Neuronal stem cell (in vitro differentiated cells): ENCODE data around the gene EDDM13.
"Not testable (repeated sequence)": the region's sequence is repeated elsewhere in the genome, so short reads cannot be mapped to it uniquely, and the experiment has no call there.

Experiments
- DNase-seq: peaks from one replicate; pipeline ENCODE4 v3.0.0-alpha.2; 2013; ENCODE audit warnings: low spot score
- H2AFZ ChIP-seq: one replicate; pipeline ENCODE4 v1.6.1; 2013; ENCODE audit warnings: mild to moderate bottlenecking, low read length, inconsistent platforms
- H2AK5ac ChIP-seq: 2 replicates; pipeline ENCODE4 v1.6.1; 2013; ENCODE audit warnings: low read depth, mild to moderate bottlenecking, inconsistent platforms, low read length, moderate library complexity, mixed read lengths
- H2BK120ac ChIP-seq: 2 replicates; pipeline ENCODE4 v1.6.1; 2013; ENCODE audit warnings: low read depth, mild to moderate bottlenecking, inconsistent platforms, low read length, moderate library complexity, mixed read lengths
- H2BK12ac ChIP-seq: one replicate; pipeline ENCODE4 v1.6.1; 2013; ENCODE audit warnings: low read length, inconsistent platforms
- H2BK15ac ChIP-seq: 2 replicates; pipeline ENCODE4 v1.6.1; 2013; ENCODE audit warnings: mild to moderate bottlenecking, low read length, inconsistent platforms, mixed read lengths
- H2BK5ac ChIP-seq: one replicate; pipeline ENCODE4 v1.6.1; 2013; ENCODE audit warnings: inconsistent platforms, mild to moderate bottlenecking, low read length, moderate library complexity
- H3K14ac ChIP-seq: one replicate; pipeline ENCODE4 v1.6.1; 2013; ENCODE audit warnings: low read length, inconsistent platforms
- H3K18ac ChIP-seq: 2 replicates; pipeline ENCODE4 v1.6.1; 2013; ENCODE audit warnings: low read length, inconsistent platforms
- H3K23ac ChIP-seq: 2 replicates; pipeline ENCODE4 v1.6.1; 2013; ENCODE audit warnings: low read depth, mild to moderate bottlenecking, mixed read lengths, low read length, inconsistent platforms; ENCODE audit not compliant: poor library complexity
- H3K27ac ChIP-seq: replicated peaks from 3 replicates; pipeline ENCODE4 v1.5.1; 2013; ENCODE audit warnings: low read length, inconsistent platforms
- H3K27me3 ChIP-seq, 3 experiments: 2 replicates each; pipeline ENCODE4 v1.6.1; 2013; ENCODE audit warnings: low read length in 3 of 3, mild to moderate bottlenecking in 2 of 3, inconsistent platforms in 1 of 3, low read depth in 1 of 3, mixed read lengths in 1 of 3, moderate library complexity in 1 of 3; ENCODE audit not compliant: control insufficient read depth in 3 of 3, insufficient read depth in 3 of 3
- H3K36me3 ChIP-seq, 2 donors: replicated peaks in 1 of 2; 2 replicates each; pipeline ENCODE4 v1.6.1; 2013; ENCODE audit warnings: low read length in 2 of 2; ENCODE audit not compliant: control insufficient read depth in 2 of 2, insufficient read depth in 2 of 2
- H3K4ac ChIP-seq: 2 replicates; pipeline ENCODE4 v1.6.1; 2013; ENCODE audit warnings: inconsistent platforms, mild to moderate bottlenecking, low read length, moderate library complexity
- H3K4me1 ChIP-seq, 2 donors: 1 replicate in 1 of 2; 2 replicates in 1 of 2; pipeline ENCODE4 v1.6.1; 2013; ENCODE audit warnings: low read length in 2 of 2, low read depth in 1 of 2; ENCODE audit not compliant: control insufficient read depth in 2 of 2, insufficient read depth in 1 of 2
- H3K4me2 ChIP-seq: one replicate; pipeline ENCODE4 v1.6.1; 2013; ENCODE audit warnings: mild to moderate bottlenecking, low read length, inconsistent platforms; ENCODE audit not compliant: insufficient read depth, poor library complexity, severe bottlenecking
- H3K4me3 ChIP-seq, 2 donors: 2 replicates each; pipeline ENCODE4 v1.5.1; 2013; ENCODE audit warnings: low read length in 2 of 2, mild to moderate bottlenecking in 2 of 2, inconsistent platforms in 1 of 2, moderate library complexity in 1 of 2
- H3K79me1 ChIP-seq: one replicate; pipeline ENCODE4 v1.6.1; 2013; ENCODE audit warnings: low read depth, mild to moderate bottlenecking, inconsistent platforms, low read length, moderate library complexity
- H3K9ac ChIP-seq: one replicate; pipeline ENCODE4 v1.6.1; 2013; ENCODE audit warnings: mild to moderate bottlenecking, low read depth, low read length, inconsistent platforms; ENCODE audit not compliant: poor library complexity
- H3K9me3 ChIP-seq, 2 donors: replicated peaks in 1 of 2; 2 replicates each; pipeline versions ENCODE3 to v1.6.1; 2013; ENCODE audit warnings: low read length in 2 of 2, mild to moderate bottlenecking in 2 of 2, inconsistent platforms in 1 of 2, low read depth in 1 of 2, mixed read lengths in 1 of 2, moderate library complexity in 1 of 2; ENCODE audit not compliant: control insufficient read depth in 2 of 2, insufficient read depth in 1 of 2
- H4K8ac ChIP-seq: one replicate; pipeline ENCODE4 v1.6.1; 2013; ENCODE audit warnings: low read depth, mild to moderate bottlenecking, inconsistent platforms, low read length, moderate library complexity
- H4K91ac ChIP-seq: one replicate; pipeline ENCODE4 v1.6.1; 2013; ENCODE audit warnings: low read length, low read depth, mild to moderate bottlenecking, inconsistent platforms; ENCODE audit not compliant: poor library complexity
- WGBS, 2 donors: extraction: QIAGEN DNeasy Blood & Tissue Kit; methylation state at CpG; one replicate each; pipeline ENCODE4 v1.1.7; 2013; ENCODE audit warnings: missing lambda C conversion rate in 2 of 2, mixed read lengths in 1 of 2; ENCODE audit not compliant: insufficient read length in 2 of 2, insufficient replicate concordance in 1 of 2; ENCODE audit errors: extremely low coverage in 2 of 2; 5-methylcytosine and 5-hydroxymethylcytosine counted together

EDDM13 gene

DNA sequence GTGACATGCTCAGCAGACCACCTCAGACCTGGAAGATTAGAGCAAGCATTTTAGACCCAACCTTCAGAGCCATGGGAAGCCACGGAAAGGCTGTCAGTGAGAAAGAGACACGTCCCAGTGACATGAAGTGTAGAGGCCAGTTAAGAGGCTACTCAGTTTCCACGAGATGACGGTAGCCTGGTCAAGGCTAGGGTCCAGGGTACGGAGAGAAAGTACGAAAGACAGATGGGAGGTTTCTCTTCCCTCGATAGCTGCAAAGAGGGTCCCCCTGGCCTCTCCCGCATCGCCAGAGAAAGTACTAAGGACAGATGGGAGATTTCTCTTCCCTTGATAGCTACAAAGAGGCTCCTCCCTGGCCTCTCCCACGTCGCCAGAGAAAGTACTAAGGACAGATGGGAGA lies 33.5 kb downstream of the EDDM13 start:
- no peak overlapping the region for H3K4me3 ChIP-seq
- peaks cover 2% of the 10 kb centered on the region for H3K79me1 ChIP-seq
- no peak overlapping the region for H2AFZ ChIP-seq
- H3K4me2 ChIP-seq, result no peak overlapping the region
- H3K36me3 ChIP-seq, result peaks cover 2 to 30% of the 10 kb centered on the region in 2 donors
- no peak overlapping the region for H2BK12ac ChIP-seq
- H3K18ac ChIP-seq, result no peak overlapping the region
- H3K9ac ChIP-seq, result no peak overlapping the region
- H3K9me3 ChIP-seq, result peaks cover 0 to 2% of the 10 kb centered on the region in 2 donors
- no peaks in the 10 kb centered on the region for H3K4me1 ChIP-seq
- no peak for DNase-seq
- WGBS, 2 donors, result no CpG with 5 or more reads among the region's 11 CpGs
- H2AK5ac ChIP-seq, result no peak overlapping the region
- H3K23ac ChIP-seq, result no peak overlapping the region
- no peak overlapping the region for H2BK120ac ChIP-seq
- H2BK5ac ChIP-seq, result no peak overlapping the region
- no peak overlapping the region for H2BK15ac ChIP-seq
- no peaks in the 10 kb centered on the region for H3K27me3 ChIP-seq
- H3K14ac ChIP-seq, result no peak overlapping the region
- H3K27ac ChIP-seq, result no peak overlapping the region
- H3K4ac ChIP-seq, result no peak overlapping the region
- no peak overlapping the region for H4K8ac ChIP-seq
- no peak overlapping the region for H4K91ac ChIP-seq

DNA sequence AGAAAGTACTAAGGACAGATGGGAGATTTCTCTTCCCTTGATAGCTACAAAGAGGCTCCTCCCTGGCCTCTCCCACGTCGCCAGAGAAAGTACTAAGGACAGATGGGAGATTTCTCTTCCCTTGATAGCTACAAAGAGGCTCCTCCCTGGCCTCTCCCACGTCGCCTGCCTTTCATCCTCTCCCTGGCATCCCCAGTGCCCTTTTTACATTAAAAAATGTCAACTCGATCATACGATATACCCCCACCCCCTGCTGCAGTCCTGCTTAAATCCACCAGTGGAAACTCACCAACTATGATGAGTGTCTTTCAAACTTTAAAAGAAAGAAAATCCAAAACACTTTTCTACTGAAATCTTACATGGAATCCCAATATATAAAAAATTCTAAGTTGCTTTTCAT lies 34.5 kb downstream of the EDDM13 start:
- H2BK12ac ChIP-seq, H3K4me2 ChIP-seq, H3K18ac ChIP-seq, H3K27me3 ChIP-seq, H2AK5ac ChIP-seq, H3K4me1 ChIP-seq, H3K79me1 ChIP-seq, H2AFZ ChIP-seq, DNase-seq, H3K4me3 ChIP-seq, H3K9ac ChIP-seq, H2BK15ac ChIP-seq, H3K27ac ChIP-seq, H2BK5ac ChIP-seq, H2BK120ac ChIP-seq, H3K4ac ChIP-seq, H4K8ac ChIP-seq, H3K9me3 ChIP-seq, H4K91ac ChIP-seq, H3K14ac ChIP-seq, H3K23ac ChIP-seq: not testable (repeated sequence)
- H3K36me3 ChIP-seq, result peaks cover 2 to 39% of the 10 kb centered on the region in 2 donors
- WGBS, 2 donors, result no CpG with 5 or more reads among the region's 6 CpGs

DNA sequence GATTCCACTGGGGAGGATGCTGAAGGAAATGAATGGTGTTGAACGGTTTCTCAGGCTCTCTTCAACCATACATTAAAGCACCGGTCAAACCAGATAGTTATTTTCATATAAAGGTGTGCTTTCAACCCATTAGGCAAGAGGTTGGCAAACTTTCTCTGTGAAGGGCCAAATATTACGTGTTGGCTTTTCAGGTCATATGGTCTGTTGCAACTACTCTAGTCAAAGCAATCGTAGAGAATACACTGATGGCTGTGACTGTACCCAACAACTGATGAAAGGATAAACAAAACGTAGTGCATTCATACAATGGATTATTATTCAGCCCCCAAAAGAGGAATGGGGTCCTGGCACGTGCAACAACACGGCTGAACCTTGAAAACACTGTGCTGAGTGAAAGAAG lies 36.2 kb downstream of the EDDM13 start:
- Histone ChIP-seq H3K4ac (no peak overlapping the region), H3K36me3 (peaks cover 4 to 48% of the 10 kb centered on the region in 2 donors), H3K27me3 (no peaks in the 10 kb centered on the region), H3K4me1 (peaks cover 1 to 3% of the 10 kb centered on the region in 2 donors), H3K14ac (no peak overlapping the region), H3K9ac (no peak overlapping the region), H3K4me2 (no peak overlapping the region), H4K91ac (no peak overlapping the region), H3K23ac (no peak overlapping the region), H2BK5ac (no peak overlapping the region), H2BK12ac (no peak overlapping the region), H3K9me3 (peaks cover 0 to 2% of the 10 kb centered on the region in 2 donors), H2AFZ (no peak overlapping the region), H2BK15ac (no peak overlapping the region), H3K79me1 (peaks cover 2% of the 10 kb centered on the region), H2AK5ac (no peak overlapping the region), H3K18ac (no peak overlapping the region), H4K8ac (no peak overlapping the region), H2BK120ac (no peak overlapping the region), H3K27ac (no peak overlapping the region), H3K4me3 (no peak overlapping the region)
- no peak for DNase-seq
- WGBS, 2 donors, result no CpG with 5 or more reads among the region's 7 CpGs

DNA sequence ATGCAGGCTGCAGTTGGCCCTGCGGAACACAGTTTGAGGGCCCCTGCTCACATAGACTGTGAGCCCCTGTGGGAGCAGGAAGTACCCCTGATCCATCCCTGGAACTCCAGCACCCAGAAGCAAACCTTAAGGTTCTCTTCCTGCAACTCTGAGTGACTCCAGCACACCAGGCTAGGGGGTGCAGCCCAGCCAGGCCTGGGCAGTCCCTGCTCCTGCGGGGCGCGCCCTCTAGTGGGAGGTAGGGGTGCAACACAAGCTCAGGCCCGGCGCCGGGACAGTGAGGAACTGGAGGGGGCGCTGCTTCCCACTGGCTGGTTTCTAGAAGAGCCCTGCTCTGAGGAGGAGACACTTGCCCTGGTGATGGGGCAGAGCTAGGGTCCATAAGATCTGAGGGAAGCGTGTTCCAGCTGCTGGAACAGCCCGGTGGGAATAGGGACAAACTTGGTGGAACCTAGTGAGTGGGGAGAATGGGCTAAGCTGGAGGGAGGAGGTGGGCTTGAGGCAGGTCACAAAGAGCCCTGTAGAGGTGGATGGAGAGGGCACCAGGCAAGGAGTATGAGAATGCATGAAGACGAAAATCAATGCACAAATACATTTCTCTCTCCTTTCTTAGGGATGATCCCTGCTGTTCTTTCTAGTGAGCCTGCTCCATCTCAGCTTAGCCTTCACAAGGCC lies 37.1 kb downstream of the EDDM13 start:
- no peak overlapping the region for H2BK120ac ChIP-seq
- H2AK5ac ChIP-seq, result no peak overlapping the region
- H3K9ac ChIP-seq, result no peak overlapping the region
- no peak overlapping the region for H3K23ac ChIP-seq
- peaks cover 4 to 43% of the 10 kb centered on the region in 2 donors for H3K36me3 ChIP-seq
- no peak overlapping the region for H3K14ac ChIP-seq
- H4K91ac ChIP-seq, result no peak overlapping the region
- no peak overlapping the region for H2AFZ ChIP-seq
- H3K9me3 ChIP-seq, result peaks cover 0 to 2% of the 10 kb centered on the region in 2 donors
- H3K4me2 ChIP-seq, result no peak overlapping the region
- no peak overlapping the region for H3K27ac ChIP-seq
- no peak overlapping the region for H4K8ac ChIP-seq
- H2BK12ac ChIP-seq, result no peak overlapping the region
- no peak overlapping the region for H2BK15ac ChIP-seq
- peaks cover 3 to 4% of the 10 kb centered on the region in 2 donors for H3K4me1 ChIP-seq
- H3K18ac ChIP-seq, result no peak overlapping the region
- H3K27me3 ChIP-seq, result no peaks in the 10 kb centered on the region
- no CpG with 5 or more reads among the region's 11 CpGs for WGBS, 2 donors
- DNase-seq, result no peak
- H3K79me1 ChIP-seq, result peaks cover 2% of the 10 kb centered on the region
- H3K4me3 ChIP-seq, result no peak overlapping the region
- no peak overlapping the region for H2BK5ac ChIP-seq
- no peak overlapping the region for H3K4ac ChIP-seq
